HG02981 (cell line): ENCODE results near the gene LRRC4B.

Experiments
- ATAC-seq: cut with Tn5 transposase; IDR thresholded peaks from one replicate; pipeline ENCODE4 v1.9.1; 2021; ENCODE audit warnings: mild to moderate bottlenecking, moderate library complexity; ENCODE audit not compliant: unreplicated experiment

Gene LRRC4B

GRCh38 chr19:50467566-50467965 lies 100.7 kb downstream of the LRRC4B start:
- ATAC-seq: no peak
